D721Med (cell line): ENCODE data around the gene MTF2.

Experiments
- DNase-seq: peaks from one replicate; pipeline ENCODE4 v3.0.0; 2011; ENCODE audit warnings: low spot score; ENCODE audit not compliant: insufficient read length
- FAIRE-seq: peaks from 2 replicates; lab custom pipeline; 2011; peaks lifted over from hg19 to GRCh38; lab: Jason Lieb, UNC
- CTCF ChIP-seq: IDR thresholded peaks from 2 replicates; pipeline ENCODE4 v1.5.1; 2012; ENCODE audit warnings: mild to moderate bottlenecking, control low read depth; ENCODE audit not compliant: insufficient read depth; ENCODE audit errors: missing control alignments

The MTF2 gene

DNA sequence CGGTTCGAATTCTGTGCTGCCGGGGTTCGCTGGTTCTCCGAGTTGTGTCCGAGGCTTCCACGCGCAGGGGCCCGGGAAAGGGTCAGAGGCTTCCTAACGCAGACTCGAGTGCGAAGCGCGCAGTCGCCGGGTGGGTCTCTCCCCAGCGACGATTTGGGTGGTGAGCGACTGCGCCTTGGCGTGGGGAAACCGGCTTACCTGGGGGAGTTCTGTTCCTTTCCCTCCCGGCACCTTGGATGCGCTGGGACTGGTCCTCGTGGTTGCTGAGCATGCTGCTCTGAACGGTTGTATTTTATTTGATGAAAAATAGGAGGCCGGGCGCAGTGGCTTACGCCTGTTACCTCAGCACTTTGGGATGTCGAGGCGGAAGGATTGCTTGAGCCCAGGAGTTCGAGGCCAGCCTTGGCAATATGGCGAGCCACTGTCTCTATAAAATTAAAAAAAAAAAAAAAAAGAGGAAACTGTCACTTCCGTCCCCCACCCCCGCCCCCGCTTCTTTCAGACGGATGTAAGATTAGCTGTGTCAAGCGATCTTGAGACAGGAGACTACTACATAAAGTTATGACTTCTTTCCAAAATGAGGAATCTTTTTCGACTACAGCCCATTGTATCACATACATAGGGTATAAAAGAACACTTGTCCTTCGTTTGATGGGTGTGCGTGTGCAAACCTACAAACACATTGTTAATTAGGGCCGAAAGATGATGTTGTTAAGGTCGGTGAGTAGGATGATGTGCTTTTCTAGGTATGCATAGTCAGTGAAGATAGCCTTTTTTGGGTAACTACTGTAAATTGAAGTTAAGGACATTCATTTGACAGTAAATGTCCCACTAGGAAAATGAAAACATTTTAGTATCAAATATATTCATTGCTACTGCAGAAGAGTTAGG is 101.9 kb downstream of the MTF2 start, which contains the start of gene CCDC18:
Gene CCDC18, plus strand, starts transcription at position 2 of the 891 bp plus-strand sequence. CDS start 2,638 bp downstream, outside the sequence.
- no peak for DNase-seq
- no peak for FAIRE-seq
- no peak for TF ChIP-seq CTCF

- DNase-seq = no peak
- TF ChIP-seq CTCF = no peak
- no peak for FAIRE-seq
Observed at GRCh38 chr1:93186667-93187066, 107.6 kb downstream of the MTF2 start.
